AML-193 (cell line): ENCODE results near the gene GALNT9.
"Not testable (repeated sequence)": the region's sequence is repeated elsewhere in the genome, so short reads cannot be mapped to it uniquely, and the experiment has no call there.

Experiments used
- DNase-seq, 2 experiments: peaks; one replicate each; lab custom pipeline; 2025; lab: John Stamatoyannopoulos, UW

The GALNT9 gene

GRCh38 chr12:132278401-132279183 is 50.8 kb downstream of the GALNT9 start:
- no peak for DNase-seq

- DNase-seq = no peak
Observed at GRCh38 chr12:132277949-132278348, 51.4 kb downstream of the GALNT9 start.

GRCh38 chr12:132277374-132277941 is 51.9 kb downstream of the GALNT9 start:
- no peak for DNase-seq

GRCh38 chr12:132276827-132277373 is 52.5 kb downstream of the GALNT9 start:
- DNase-seq = no peak

GRCh38 chr12:132276066-132276826 is 53.1 kb downstream of the GALNT9 start:
- DNase-seq = no peak

- no peak for DNase-seq
Observed at GRCh38 chr12:132275631-132276030, 53.8 kb downstream of the GALNT9 start.

GRCh38 chr12:132275110-132275531 is 54.3 kb downstream of the GALNT9 start:
- no peak for DNase-seq

GRCh38 chr12:132273992-132274334 is 55.4 kb downstream of the GALNT9 start:
- DNase-seq = no peak

- DNase-seq = no peak
Observed at GRCh38 chr12:132272711-132273110, 56.7 kb downstream of the GALNT9 start.

- DNase-seq = no peak
Observed at GRCh38 chr12:132271755-132272092, 57.7 kb downstream of the GALNT9 start.

GRCh38 chr12:132270969-132271754 is 58.2 kb downstream of the GALNT9 start:
- DNase-seq = no peak

- DNase-seq = no peak
Observed at GRCh38 chr12:132270516-132270915, 58.9 kb downstream of the GALNT9 start.

GRCh38 chr12:132269271-132269968 is 60.0 kb downstream of the GALNT9 start:
- no peak for DNase-seq

- no peak for DNase-seq
Observed at GRCh38 chr12:132268674-132269073, 60.7 kb downstream of the GALNT9 start.

- DNase-seq = no peak
Observed at GRCh38 chr12:132267873-132268272, 61.5 kb downstream of the GALNT9 start.

GRCh38 chr12:132266802-132267201 is 62.6 kb downstream of the GALNT9 start:
- DNase-seq = no peak

GRCh38 chr12:132266370-132266769 is 63.0 kb downstream of the GALNT9 start:
- DNase-seq = no peak

GRCh38 chr12:132265822-132266221 is 63.6 kb downstream of the GALNT9 start:
- not testable (repeated sequence) for DNase-seq

- no peak for DNase-seq
Observed at GRCh38 chr12:132265056-132265800, 64.2 kb downstream of the GALNT9 start.

- no peak for DNase-seq
Observed at GRCh38 chr12:132264086-132265010, 65.0 kb downstream of the GALNT9 start.
